Tibial nerve (tissue), 3 donors: ENCODE measurements around the gene LTB4R2.

Experiments used
- CTCF ChIP-seq, 5 experiments: fragments of 200-600 bp in 3 of 5; fragments of 450-650 bp in 2 of 5; sonication (generic) in 3 of 5; IDR thresholded peaks; one replicate each; pipeline ENCODE4 v1.5.1; 2016 to 2019; ENCODE audit warnings: antibody characterized with exemption in 5 of 5, mild to moderate bottlenecking in 3 of 5, moderate library complexity in 2 of 5
- POLR2A ChIP-seq, 2 donors: fragments of 450-650 bp; IDR thresholded peaks; one replicate each; pipeline ENCODE4 v1.6.1; 2017; ENCODE audit warnings: antibody characterized with exemption in 2 of 2, mild to moderate bottlenecking in 2 of 2, moderate library complexity in 2 of 2

- TF ChIP-seq CTCF (IDR thresholded peaks at IDR 0.05) (peak in 1 of 5 experiments; percentile 18), POLR2A (IDR thresholded peaks at IDR 0.05) (no peak)
Measured at GRCh38 chr14:24279301-24280186, 30.4 kb upstream of the LTB4R2 start.
